Hematopoietic multipotent progenitor cell treated with erythropoietin and hydrocortisone succinate and interleukin-3 and kit ligand, for 6 days (in vitro differentiated cells): Measurements from ENCODE around the gene FYN.

Source experiments
- DNase-seq: peaks from one replicate; pipeline ENCODE4 v3.0.0-alpha.2; 2015

Gene FYN

GRCh38 chr6:111615916-111616612 is 257.2 kb downstream of the FYN start:
- no peak for DNase-seq

- peak; percentile 76 for DNase-seq
Measured at GRCh38 chr6:111614833-111615582, 258.2 kb downstream of the FYN start.

DNA sequence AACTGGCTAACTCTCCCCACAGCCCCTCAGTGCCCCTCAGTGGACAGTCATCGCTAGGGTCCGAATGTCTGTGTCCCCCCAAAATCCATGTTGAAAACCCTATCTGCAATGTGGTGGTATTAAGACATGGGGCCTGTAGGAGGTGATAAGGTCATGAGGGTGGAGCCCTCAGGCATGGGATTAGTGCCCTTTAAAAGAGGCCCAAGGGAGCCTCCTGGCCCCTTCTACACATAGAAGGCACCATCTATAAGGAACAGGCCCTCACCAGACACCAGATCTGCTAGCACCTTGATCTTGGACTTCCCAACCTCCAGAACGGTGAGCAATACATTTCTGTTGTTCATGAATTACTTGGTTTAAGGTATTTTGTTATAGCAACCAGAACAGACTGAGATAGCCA is 260.9 kb downstream of the FYN start:
- no peak for DNase-seq

GRCh38 chr6:111610548-111611172 is 262.6 kb downstream of the FYN start:
- DNase-seq = no peak
